ENCODE results near the gene TMEM30B.

The TMEM30B gene

DNA sequence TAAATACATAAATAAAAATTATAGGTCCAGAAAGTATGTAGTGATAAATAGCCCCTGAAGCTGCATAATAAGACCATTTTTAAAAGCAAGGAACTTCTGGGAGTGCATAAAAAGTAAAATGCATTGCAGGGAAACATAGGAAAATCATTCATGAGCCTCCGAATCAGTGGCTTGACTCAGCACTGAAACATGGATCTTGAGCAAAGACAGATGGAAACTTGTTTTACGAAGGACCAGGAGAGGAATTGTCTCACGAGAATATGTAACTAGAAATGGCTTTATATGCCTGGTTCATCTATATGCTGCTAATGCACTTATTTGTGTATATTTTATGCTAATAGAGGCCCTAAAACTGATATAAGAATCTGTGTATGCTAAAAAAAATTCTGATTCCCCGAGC lies 14.7 kb downstream of the TMEM30B start:
- no peaks in the 10 kb centered on the region for H3K27me3 ChIP-seq (ENCODE audit: insufficient read depth, low read length)
- H3K9me2 ChIP-seq (ENCODE audit: low read depth, low read length), result no peaks in the 10 kb centered on the region
- no peaks in the 10 kb centered on the region for H3K36me3 ChIP-seq (ENCODE audit: insufficient read depth, low read length)
- TF ChIP-seq, protein P1, sequence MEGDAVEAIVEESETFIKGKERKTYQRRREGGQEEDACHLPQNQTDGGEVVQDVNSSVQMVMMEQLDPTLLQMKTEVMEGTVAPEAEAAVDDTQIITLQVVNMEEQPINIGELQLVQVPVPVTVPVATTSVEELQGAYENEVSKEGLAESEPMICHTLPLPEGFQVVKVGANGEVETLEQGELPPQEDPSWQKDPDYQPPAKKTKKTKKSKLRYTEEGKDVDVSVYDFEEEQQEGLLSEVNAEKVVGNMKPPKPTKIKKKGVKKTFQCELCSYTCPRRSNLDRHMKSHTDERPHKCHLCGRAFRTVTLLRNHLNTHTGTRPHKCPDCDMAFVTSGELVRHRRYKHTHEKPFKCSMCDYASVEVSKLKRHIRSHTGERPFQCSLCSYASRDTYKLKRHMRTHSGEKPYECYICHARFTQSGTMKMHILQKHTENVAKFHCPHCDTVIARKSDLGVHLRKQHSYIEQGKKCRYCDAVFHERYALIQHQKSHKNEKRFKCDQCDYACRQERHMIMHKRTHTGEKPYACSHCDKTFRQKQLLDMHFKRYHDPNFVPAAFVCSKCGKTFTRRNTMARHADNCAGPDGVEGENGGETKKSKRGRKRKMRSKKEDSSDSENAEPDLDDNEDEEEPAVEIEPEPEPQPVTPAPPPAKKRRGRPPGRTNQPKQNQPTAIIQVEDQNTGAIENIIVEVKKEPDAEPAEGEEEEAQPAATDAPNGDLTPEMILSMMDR (IDR thresholded peaks at IDR 0.05; ENCODE audit: low read length), result no peak
- no peak for TF ChIP-seq EZH2 (IDR thresholded peaks at IDR 0.05; ENCODE audit: borderline replicate concordance, low read length)
- no peak overlapping the region for H3K4me3 ChIP-seq (ENCODE audit: low read depth, low read length, poor library complexity, severe bottlenecking)
- H3K4me1 ChIP-seq (ENCODE audit: insufficient read depth, low read length, severe bottlenecking), result peaks cover 7% of the 10 kb centered on the region
- no peaks in the 10 kb centered on the region for H3F3A ChIP-seq (ENCODE audit: insufficient read depth, low read length)
- no peak overlapping the region for H3K4me2 ChIP-seq (ENCODE audit: low read length)
- no peak overlapping the region for H3K9ac ChIP-seq (ENCODE audit: low read length)
- no peak overlapping the region for H2AFZ ChIP-seq (ENCODE audit: low read length)
- no peaks in the 10 kb centered on the region for H4K20me1 ChIP-seq (ENCODE audit: insufficient read depth, low read length)
- H3K79me2 ChIP-seq (ENCODE audit: insufficient read depth, low read length), result no peaks in the 10 kb centered on the region
- H3K27ac ChIP-seq (ENCODE audit: low read depth, low read length, poor library complexity, severe bottlenecking), result no peak overlapping the region
- H3K9me3 ChIP-seq (ENCODE audit: low read length), result no peaks in the 10 kb centered on the region

DNA sequence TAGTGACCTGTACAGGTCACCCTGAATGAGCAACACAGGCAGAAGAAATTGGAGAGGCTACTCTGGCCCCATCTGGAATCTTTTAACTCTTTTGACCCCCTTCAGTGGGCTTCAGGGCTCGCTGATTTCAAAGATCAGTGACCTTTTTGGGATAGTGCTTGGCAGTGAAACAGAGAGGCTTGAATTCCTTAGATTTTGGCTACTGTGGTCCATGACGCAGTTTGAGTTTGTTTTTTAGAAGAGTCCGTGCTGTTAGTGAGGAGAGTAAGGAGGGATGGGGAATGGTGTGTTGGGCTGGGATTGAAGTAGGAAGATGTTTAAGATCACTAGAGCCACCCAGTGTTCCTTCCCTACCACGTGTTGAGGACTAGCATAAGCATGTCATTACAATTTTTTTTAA lies 16.5 kb downstream of the TMEM30B start:
- Histone ChIP-seq H3K9me3 (ENCODE audit: low read length) (no peaks in the 10 kb centered on the region), H3K27me3 (ENCODE audit: insufficient read depth, low read length) (no peaks in the 10 kb centered on the region), H3K4me3 (ENCODE audit: low read depth, low read length, poor library complexity, severe bottlenecking) (no peak overlapping the region), H3K4me1 (ENCODE audit: insufficient read depth, low read length, severe bottlenecking) (peaks cover 4% of the 10 kb centered on the region), H3K36me3 (ENCODE audit: insufficient read depth, low read length) (no peaks in the 10 kb centered on the region), H3K79me2 (ENCODE audit: insufficient read depth, low read length) (no peaks in the 10 kb centered on the region), H2AFZ (ENCODE audit: low read length) (no peak overlapping the region), H4K20me1 (ENCODE audit: insufficient read depth, low read length) (no peaks in the 10 kb centered on the region), H3K9ac (ENCODE audit: low read length) (no peak overlapping the region), H3K27ac (ENCODE audit: low read depth, low read length, poor library complexity, severe bottlenecking) (no peak overlapping the region), H3K9me2 (ENCODE audit: low read depth, low read length) (no peaks in the 10 kb centered on the region), H3F3A (ENCODE audit: insufficient read depth, low read length) (no peaks in the 10 kb centered on the region), H3K4me2 (ENCODE audit: low read length) (no peak overlapping the region)
- no peak for TF ChIP-seq EZH2 (IDR thresholded peaks at IDR 0.05; ENCODE audit: borderline replicate concordance, low read length)
- TF ChIP-seq, protein P1 (IDR thresholded peaks at IDR 0.05; ENCODE audit: low read length), result no peak

DNA sequence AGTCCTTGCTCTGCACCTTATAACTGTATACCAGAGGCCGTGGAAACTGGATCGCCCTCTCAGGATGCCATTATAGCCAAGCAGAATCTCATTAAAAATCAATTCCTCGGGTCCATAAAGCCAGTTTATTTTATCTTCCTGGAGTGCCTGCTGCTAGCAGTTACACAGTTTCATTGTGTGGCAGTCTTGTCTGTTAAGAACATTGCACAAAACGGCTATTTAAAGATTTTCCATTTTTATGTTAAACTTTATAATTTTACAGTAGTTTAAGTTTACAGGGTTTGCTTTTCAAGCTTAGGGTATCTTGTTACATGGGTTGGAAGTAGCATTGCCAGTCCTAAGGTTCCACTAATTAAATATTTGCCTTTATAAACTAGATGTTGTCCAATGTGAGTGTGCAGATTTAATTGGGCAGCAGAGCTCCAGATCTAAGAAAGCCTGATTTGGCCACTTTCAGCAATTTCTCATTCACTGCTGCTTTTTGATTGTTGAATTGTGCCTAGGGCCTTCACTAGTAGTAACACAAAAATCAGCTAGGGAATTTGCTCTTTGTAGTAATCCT lies 17.0 kb downstream of the TMEM30B start:
- TF ChIP-seq, protein P1 (IDR thresholded peaks at IDR 0.05; ENCODE audit: low read length), result no peak
- TF ChIP-seq EZH2 (IDR thresholded peaks at IDR 0.05; ENCODE audit: borderline replicate concordance, low read length), result no peak

More for the DNA sequence above, 17.0 kb downstream of the TMEM30B start:
- Histone ChIP-seq H3K9ac (ENCODE audit: low read length) (no peak overlapping the region), H2AFZ (ENCODE audit: low read length) (no peak overlapping the region), H3K27ac (ENCODE audit: low read depth, low read length, poor library complexity, severe bottlenecking) (no peak overlapping the region), H3F3A (ENCODE audit: insufficient read depth, low read length) (no peaks in the 10 kb centered on the region), H3K36me3 (ENCODE audit: insufficient read depth, low read length) (no peaks in the 10 kb centered on the region), H3K9me2 (ENCODE audit: low read depth, low read length) (no peaks in the 10 kb centered on the region), H4K20me1 (ENCODE audit: insufficient read depth, low read length) (no peaks in the 10 kb centered on the region), H3K79me2 (ENCODE audit: insufficient read depth, low read length) (no peaks in the 10 kb centered on the region), H3K4me2 (ENCODE audit: low read length) (no peak overlapping the region), H3K9me3 (ENCODE audit: low read length) (no peaks in the 10 kb centered on the region), H3K27me3 (ENCODE audit: insufficient read depth, low read length) (no peaks in the 10 kb centered on the region), H3K4me3 (ENCODE audit: low read depth, low read length, poor library complexity, severe bottlenecking) (no peak overlapping the region), H3K4me1 (ENCODE audit: insufficient read depth, low read length, severe bottlenecking) (no peaks in the 10 kb centered on the region)

All from OCI-LY1 (cell line).